HG03558 (cell line): ENCODE data around the gene ALKBH7.

ENCODE experiments used
- ATAC-seq: cut with Tn5 transposase; IDR thresholded peaks from one replicate; pipeline ENCODE4 v1.9.1; 2021; ENCODE audit warnings: moderate number of reproducible peaks; ENCODE audit not compliant: unreplicated experiment; ENCODE audit errors: extremely low read depth

ALKBH7 gene

DNA sequence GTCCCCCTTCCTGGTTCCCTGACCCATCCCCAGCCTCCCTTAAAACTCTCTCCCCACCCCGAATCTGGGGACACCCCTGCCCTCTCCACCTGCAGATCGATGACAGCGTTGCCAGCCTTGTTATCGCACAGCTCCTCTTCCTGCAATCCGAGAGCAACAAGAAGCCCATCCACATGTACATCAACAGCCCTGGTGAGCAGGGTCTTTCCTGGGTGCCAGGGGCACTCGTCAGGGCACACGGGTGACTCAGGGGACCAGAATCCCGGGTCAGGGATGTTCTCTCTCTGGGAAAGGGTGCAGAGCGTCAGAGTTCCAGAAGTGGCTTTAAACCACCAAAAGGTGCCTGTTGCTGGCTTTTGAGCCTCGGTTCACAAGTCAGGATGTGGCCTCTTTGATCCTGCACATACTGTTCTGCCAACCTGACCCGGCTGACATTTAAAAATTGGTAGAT lies 10.2 kb upstream of the ALKBH7 start:
- no peak for ATAC-seq

DNA sequence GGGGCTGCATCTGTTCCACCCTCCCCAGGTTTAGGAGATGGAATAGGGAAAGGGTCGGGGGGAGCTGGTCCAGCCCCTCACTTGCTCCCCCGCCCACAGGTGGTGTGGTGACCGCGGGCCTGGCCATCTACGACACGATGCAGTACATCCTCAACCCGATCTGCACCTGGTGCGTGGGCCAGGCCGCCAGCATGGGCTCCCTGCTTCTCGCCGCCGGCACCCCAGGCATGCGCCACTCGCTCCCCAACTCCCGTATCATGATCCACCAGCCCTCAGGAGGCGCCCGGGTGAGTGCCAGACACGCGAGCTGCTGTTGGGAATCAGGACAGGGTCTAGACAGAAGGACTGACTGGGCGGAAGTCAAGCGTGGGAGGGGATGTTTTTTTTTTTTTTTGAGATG lies 8.2 kb upstream of the ALKBH7 start:
- no peak for ATAC-seq

DNA sequence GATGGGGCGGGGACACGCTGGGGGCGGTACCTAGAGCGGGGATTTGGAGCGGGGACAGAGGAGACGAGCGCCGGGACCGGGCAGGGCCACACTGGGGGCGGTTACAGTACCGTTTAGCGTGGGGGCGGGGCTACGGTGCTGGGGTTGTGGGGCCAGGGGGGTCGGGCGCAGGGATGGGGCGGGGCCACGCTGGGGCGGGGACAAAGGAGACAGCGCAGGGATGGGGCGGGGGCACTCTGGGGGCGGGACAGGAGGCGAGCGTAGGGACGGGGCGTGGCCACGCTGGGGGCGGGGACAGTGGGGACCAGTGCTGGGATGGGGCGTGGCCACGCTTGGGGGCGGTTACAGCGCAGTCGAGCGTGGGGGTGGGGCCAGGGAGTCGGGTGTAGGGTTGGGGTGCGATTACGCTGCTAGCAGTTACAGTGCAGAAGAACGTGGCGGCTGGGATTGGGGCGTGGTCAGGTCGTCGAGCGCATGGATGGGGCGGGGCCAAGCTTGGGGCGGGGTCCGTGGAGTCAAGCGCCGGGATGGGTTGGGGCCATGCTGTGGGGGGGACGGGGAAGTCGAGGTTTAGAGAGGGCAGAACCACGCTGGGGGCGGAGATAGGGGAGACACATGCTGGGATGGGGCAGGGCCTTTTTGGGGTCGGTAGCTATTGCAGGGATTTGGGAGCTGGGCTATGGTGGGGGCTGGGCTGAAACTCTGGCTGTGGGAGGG lies 660 bp downstream of the ALKBH7 start:
- ATAC-seq, result peak; percentile 24

DNA sequence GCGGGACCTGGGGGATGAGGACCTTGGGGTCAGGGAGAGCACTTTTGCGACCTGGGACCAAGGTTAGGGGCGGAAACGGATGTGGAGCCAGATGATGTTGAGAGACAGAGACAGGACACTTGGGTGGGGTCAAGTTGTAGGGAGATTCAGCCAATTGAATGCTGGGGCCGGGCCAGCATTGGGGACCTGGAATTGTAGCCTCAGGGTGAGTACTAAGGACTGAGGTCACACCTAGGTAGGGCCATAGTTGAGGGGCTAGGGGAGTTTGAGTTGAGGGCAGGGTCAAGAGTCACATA lies 1.2 kb downstream of the ALKBH7 start:
- ATAC-seq, result no peak

DNA sequence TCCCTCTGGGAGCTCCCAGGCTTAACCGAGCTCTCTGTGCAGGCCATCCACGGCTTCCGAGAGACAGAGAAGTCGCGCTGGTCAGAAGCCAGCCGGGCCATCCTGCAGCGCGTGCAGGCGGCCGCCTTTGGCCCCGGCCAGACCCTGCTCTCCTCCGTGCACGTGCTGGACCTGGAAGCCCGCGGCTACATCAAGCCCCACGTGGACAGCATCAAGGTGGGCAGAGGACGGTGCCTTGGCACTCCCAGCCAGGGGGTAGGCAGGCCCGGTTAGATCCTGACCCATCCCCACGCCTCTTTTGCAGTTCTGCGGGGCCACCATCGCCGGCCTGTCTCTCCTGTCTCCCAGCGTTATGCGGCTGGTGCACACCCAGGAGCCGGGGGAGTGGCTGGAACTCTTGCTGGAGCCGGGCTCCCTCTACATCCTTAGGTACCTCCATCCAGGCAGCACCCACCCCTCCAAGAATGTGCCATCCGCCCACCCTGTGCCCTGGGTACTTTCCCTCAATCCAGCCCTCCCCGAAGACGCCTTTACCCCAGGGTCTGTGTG lies 1.6 kb downstream of the ALKBH7 start:
- ATAC-seq, result no peak

DNA sequence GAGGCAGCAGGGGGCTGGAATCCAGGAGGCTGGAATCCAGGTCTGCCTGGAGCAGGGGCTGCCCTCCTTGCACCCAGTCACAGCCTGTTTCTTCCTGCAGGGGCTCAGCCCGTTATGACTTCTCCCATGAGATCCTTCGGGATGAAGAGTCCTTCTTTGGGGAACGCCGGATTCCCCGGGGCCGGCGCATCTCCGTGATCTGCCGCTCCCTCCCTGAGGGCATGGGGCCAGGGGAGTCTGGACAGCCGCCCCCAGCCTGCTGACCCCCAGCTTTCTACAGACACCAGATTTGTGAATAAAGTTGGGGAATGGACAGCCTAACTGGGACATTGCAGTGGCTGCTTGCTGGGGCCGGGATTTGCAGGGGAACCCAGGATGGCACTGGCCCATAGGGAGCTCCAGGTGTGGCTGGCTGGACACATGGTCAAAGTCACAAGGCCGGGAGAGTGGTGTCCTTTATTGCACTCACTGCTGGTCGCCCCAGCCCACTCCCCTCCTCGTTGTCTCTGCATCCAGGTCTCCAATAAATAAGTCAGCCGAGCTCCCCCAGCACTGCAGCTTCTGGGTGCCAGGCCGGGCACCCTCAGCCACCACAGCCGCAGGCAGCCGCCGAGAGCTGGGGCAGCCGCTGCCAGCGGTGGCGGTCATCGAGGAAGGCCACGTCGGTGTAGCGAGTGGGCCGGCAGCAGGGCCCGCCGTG lies 2.3 kb downstream of the ALKBH7 start:
- no peak for ATAC-seq

DNA sequence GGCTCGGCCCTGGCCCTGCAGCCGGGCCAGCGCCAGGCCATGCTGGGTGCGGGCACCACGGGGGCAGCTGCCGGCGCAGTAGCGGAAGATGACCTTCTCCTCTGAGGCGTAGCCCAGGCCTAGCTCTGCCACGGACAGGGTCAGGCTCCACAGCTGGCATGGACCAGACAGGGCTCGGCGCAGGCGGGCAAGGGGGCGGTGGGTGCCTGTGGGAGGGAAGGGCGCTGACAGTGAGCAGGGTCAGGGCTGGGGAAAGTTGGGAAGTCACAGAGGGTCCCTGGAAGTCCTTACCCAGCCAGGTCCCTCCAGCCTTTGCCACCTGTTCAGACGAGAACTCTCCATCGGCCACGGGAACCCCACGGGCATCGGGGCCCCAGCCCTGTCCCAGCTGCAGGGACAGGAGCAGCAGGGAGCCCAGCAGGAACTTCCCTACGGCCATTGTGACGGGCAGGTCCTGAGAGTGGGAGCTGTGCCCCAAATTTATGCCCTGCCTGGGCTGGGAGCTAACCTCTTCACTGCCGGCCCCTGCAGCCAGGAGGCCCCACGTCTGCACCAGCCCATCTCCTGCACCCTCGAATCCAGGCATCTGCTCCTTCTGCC lies 2.9 kb downstream of the ALKBH7 start, which contains the start of gene PSPN:
TSS of gene PSPN (minus strand) at position 523 of the 600 bp plus-strand sequence. CDS start at position 439, 84 bp downstream.
- ATAC-seq, result no peak

DNA sequence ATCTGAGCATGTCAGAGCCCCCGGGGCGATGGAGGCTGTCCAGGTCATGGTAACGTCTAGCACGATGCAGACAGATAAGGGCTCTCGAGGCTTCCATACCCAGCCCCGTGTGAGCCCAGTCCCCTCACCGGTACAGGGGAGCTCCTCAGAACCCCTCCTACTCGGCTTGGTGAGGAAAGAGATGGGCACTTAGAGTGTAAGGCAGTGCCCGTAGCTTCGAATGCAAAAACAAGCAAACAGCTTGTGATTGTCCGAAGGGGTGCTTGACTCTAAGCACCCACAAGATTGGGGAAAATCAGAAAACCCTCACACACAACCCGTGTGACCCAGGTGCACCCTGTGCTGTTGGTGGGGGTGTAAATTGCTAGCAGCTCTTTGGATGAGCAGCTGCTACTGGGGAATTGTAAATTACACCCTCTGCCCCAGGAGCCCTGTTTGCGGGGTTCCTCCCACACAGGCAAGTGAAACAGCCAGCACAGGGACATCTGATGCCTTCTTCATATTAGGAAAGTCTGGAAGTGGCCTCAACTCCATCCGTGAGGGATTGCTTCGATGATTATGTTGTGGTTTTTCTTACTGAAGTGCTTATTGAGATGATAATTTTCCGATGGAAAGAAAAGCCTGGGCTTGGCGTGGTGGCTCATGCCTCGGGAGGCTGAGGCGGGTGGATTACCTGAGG lies 4.1 kb downstream of the ALKBH7 start:
- ATAC-seq, result no peak

DNA sequence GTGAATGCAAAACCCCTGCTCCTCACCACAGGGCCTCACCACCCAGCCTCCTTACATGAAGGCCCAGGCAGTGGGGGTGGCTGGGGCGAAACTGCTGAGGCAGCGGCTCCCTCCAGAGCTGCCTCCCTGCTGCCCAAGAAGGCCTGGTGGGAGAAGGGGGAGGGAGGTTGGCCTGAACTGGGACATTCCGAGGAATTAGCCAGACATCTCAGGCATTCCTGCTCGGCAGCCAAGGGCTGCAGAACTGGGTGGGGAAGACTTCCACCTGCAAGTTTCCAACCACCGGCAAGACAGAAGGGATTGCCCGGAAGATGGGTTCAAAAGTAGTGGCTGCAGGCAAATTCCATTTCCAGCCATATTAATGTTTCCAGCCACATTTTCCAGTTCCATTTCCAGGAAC lies 5.4 kb downstream of the ALKBH7 start:
- ATAC-seq, result no peak

DNA sequence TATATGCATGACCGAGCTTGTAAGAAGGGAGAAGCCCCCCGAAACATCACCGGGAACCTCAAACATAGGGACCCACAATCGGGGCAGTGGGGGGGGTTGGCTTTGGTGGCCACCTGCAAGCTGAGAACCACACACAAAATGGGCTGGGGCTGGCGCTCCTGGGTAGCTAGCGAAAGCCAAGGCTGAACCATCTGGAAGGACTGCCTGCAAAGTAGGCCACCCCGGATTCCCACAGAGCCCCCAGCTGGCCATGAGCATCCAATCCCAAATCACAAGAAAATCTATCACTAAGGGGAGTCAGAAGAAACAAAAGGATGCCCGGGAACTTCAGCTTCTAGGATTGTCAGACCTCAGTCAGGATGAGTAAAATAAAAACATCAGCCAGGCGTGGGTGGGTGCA lies 5.9 kb downstream of the ALKBH7 start:
- no peak for ATAC-seq

DNA sequence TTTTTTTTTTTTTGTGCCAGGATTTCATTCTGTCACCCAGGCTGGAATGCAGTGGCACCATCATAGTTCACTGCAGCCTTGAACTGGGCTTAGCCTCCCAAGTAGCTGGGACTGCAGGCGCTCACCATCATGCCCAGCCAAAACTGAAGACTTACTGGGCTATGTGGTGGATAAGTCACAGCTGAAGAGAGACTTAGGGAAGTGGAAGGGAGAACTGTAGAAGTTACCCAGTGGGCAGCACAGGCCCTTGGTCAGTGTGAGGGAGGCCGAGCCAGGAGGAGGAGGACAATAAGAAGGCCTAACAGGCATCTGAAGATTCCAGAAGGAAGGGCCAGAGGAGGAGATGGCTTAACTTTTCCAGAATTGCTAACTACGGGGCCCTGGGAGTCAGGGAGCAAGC lies 7.2 kb downstream of the ALKBH7 start:
- no peak for ATAC-seq

DNA sequence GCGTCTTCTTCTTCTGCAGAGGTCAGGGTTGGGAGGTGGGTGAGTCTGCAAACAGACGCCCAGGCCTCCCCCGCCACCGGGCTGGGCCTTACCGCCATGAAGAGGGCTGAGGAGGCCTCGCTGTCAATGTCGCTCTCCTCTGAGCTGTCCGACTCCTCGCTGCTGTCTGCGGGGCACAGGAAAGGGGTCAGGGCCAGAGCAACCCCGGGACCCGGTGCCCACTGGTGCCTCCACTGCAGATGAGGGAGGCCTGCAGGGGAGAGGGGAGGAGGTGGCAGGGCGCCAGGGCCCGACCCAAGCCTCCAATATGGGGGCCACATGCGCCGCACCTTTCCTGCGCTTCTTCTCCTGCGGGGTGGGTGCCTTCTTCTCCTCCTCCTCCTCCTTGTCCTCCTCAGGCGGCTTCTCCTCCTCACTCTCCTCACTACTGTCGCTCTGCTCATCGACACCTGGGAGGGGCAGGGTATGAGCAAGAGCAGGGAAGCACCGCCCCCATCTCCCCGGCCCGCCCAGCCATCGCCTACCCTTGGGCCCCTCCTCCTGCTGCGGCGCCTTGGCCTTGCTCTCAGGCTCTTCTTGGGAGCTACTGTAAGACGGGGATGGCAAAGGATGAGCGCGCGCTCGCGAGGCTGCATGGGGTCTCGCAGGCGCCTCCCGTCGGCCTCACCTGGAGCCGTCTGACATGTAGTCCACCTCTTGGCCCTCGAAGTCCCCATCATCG lies 8.6 kb downstream of the ALKBH7 start:
- no peak for ATAC-seq

DNA sequence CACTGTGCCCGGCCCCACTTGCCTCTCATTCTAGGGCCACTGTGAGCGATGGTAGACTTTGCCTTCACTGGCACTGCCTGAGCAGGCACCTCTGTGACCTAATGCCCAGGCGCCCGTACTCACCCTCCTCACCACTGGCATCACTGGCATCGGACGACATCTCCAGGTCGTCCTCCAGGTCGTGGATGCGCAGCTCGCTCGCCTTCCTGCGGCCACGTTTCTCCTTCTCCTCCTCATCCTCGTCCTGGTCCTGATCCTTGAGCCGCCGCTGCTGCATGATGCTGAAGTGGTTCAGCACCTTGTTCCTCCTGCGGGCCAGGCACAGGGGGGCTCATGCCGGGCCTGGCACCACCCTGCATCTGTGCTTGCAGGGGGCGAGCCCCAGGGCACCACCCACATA lies 10.6 kb downstream of the ALKBH7 start:
- ATAC-seq, result no peak

DNA sequence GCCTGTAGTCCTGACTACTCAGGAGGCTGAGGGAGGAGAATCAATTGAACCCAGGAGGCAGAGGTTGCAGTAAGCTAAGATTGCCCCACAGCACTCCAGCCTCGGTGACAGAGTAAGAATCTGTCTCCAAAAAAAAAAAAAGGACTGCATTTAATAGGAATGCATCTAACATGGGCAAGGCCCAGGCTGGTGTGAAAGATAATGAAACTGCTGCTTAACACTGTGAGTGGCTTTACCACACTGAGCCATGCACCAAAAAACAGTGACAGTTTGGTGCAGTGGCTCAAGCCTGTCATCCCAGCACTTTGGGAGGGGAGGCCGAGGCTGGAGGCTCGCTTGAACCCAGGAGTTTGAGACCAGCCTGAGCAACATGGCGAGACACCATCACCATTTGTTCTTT lies 11.8 kb downstream of the ALKBH7 start:
- ATAC-seq, result no peak

DNA sequence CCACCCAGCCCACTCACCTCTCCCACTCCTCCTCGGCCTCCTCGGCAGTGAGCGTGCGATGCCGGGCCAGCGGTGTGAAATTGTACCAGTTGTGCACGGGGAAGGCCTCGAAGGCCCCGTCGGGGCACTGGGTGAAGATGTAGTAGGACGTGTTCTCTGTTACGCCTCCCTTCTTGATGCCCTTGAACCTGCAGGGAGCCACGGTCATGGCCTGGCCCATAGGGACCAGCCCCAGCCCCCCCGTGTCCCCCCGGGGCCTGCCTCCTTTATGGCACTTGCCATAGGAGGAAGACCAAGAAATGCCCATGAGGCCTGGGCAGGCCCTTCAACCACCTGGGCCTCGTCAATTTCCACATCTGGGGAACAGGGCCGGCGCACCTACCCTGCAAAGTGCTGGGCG lies 14.8 kb downstream of the ALKBH7 start:
- ATAC-seq, result no peak

DNA sequence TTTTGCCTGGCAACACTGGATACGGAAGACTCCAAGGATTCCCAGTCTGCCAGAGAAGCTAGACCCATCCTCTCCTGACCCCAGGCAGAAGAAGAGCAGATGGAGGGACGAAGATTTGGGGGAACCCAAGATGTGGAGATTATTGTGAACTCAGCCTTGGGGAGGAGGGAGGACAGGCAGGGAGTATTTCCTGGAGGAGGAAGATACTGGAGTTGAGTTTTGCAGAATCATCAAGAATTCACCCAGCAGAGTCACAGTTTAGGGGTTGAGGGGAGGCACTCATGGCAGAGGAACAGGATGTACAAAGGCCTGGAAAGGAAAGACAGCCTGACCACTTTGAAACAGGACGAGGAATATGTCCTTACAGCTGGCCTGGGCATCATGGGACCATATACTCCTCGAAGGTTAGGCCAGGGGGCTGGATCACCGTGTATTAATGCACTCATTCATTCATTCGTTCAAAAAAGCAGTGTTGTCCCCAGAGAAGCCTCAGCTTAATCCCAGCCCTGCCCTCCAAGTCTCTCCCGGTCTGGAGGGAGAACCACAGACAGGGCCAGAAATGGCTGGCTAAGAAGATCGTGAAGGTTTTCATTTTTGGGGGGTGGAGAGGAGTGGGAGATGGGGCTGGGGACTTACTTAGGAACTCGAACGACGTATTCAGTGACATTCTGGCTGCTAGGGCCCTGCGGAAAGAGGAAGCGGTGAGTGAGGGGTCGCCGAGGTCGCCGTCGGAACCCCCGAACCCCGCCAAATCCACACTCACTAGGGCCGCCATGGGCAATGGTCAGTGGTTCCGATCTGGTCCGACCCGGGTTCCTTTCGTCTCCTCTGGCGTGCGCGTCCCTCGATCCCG lies 19.9 kb downstream of the ALKBH7 start:
- ATAC-seq, result no peak

DNA sequence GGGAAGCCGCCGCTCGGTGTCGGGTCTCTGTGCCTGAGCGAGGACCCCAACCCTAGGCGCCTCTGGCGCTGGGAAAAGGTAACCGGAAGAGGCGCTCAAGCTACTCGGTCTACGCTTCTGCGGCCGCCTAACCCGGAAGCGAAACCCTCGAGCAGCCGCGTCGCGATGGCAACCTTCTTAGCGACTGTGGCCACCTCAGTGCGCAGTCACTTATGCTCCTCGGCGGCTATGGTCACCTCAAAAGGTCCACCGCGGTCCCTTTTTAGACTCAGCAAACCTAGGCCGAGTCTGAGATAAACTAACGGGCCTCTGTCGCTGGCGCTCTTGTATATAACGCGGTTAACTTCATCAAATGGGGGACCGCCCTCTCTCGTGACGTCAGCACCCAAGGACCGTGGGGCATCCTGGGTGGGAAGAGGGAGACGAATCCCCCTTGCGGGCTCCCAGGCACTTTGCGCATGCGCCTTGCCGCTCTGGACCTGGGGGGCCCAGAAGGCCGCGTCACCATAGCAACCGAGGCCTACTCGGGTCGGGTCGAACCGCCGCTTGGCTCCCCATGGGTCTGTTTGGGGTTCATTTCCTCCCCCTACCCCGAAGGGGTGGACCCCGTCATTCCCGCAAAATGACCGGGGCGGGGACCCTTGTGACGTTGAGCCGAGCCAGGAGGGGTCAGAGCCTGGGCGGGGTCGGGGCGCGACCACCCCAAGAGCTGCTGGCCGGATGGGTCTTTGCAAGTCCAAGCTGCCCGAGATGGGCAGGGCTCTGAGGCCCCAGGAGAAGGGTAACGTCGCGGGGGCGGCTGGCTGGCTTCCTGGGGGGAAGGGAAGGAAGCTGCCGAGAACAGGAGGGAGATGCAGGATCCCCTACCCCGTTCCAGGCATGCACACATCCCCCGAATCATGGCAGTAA lies 20.7 kb downstream of the ALKBH7 start, which contains the start of gene GTF2F1:
TSS of gene GTF2F1 (minus strand) at position 91 of the 909 bp plus-strand sequence. CDS start 169 bp downstream, outside the sequence.
- ATAC-seq, result peak; percentile 61

DNA sequence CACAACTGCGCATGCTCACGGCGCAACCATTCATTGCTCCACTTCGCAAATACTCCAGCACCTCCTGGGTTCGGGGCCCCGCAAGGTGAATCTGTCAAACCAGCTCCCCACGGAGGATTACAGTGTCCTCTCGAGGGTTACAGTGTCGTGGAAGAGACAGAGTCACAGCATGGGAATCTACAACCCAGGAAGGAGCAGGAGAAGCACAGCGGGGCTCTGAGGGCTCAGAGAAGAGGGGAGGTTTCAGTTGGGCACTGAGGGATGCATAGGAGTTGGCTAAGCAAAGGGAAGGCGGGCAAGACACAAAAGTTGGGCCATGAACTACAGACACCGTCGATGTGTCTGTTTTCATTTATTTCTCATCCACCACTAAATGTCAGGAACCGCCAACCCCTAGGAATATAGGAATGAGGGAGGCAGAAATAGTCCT lies 21.4 kb downstream of the ALKBH7 start:
- ATAC-seq, result no peak
